ENCODE measurements around the gene MAGI1. TPM values are rescaled to one million over a fixed set of nuclear protein-coding genes. Genes with fewer than 3 reads are reported as not detected.

Gene MAGI1
- total and polyA plus RNA-seq, 7 donors, result 10.2 to 54.0 (median 29.8) TPM

- no peaks in the 10 kb centered on the region for H3K36me3 ChIP-seq
- WGBS, 2 donors, result 91 to 92% methylated on average over 4 of the region's 4 CpGs
- intact Hi-C loops (cut with DNase I), result no loop called here
- no peaks in the 10 kb centered on the region for H3K9me3 ChIP-seq
- H3K27ac ChIP-seq, result no peak overlapping the region
- H3K27me3 ChIP-seq, result no peaks in the 10 kb centered on the region
- H3K4me1 ChIP-seq, result no peaks in the 10 kb centered on the region
- no peak for DNase-seq
- TF ChIP-seq POLR2AphosphoS5 (IDR thresholded peaks at IDR 0.05) (no peak), POLR2A (IDR thresholded peaks at IDR 0.05) (no peak), EP300 (IDR thresholded peaks at IDR 0.05) (no peak)
- TF ChIP-seq, protein P1, sequence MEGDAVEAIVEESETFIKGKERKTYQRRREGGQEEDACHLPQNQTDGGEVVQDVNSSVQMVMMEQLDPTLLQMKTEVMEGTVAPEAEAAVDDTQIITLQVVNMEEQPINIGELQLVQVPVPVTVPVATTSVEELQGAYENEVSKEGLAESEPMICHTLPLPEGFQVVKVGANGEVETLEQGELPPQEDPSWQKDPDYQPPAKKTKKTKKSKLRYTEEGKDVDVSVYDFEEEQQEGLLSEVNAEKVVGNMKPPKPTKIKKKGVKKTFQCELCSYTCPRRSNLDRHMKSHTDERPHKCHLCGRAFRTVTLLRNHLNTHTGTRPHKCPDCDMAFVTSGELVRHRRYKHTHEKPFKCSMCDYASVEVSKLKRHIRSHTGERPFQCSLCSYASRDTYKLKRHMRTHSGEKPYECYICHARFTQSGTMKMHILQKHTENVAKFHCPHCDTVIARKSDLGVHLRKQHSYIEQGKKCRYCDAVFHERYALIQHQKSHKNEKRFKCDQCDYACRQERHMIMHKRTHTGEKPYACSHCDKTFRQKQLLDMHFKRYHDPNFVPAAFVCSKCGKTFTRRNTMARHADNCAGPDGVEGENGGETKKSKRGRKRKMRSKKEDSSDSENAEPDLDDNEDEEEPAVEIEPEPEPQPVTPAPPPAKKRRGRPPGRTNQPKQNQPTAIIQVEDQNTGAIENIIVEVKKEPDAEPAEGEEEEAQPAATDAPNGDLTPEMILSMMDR (IDR thresholded peaks at IDR 0.05), result no peak
- no peak overlapping the region for H3K4me3 ChIP-seq
These were observed 29.5 kb upstream of the MAGI1 start for GRCh38 chr3:66068255-66068654.

- no peak for TF ChIP-seq EP300 (IDR thresholded peaks at IDR 0.05)
- no peak for TF ChIP-seq POLR2AphosphoS5 (IDR thresholded peaks at IDR 0.05)
- TF ChIP-seq POLR2A (IDR thresholded peaks at IDR 0.05), result no peak
- TF ChIP-seq, protein P1 (IDR thresholded peaks at IDR 0.05), result no peak
- intact Hi-C loops (cut with DNase I), result no loop called here
These were observed 28.4 kb upstream of the MAGI1 start for GRCh38 chr3:66066963-66067617.

DNA sequence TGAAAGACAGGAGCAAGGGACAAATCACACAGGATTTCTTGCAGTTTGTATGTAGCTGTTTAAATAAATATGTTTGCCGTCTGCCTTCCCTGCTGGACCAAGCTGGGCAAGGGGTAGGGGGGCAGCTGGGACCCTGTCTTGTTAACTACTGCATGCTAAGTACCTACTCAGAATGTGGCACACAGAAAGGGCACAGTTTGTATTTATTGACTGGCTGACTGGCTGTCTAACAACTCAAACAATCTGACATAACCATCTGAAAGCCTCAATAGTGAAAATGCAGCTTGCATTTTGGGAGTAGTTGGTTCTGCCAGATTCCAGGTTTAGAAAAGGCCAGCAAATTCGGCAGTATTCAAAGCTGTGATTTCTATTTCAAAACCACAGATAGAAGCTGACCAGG lies 16.6 kb upstream of the MAGI1 start:
- intact Hi-C loops (cut with DNase I), result no loop called here
- Histone ChIP-seq H3K4me1 (no peaks in the 10 kb centered on the region), H3K9me3 (no peaks in the 10 kb centered on the region), H3K27ac (no peak overlapping the region), H3K36me3 (no peaks in the 10 kb centered on the region), H3K27me3 (no peaks in the 10 kb centered on the region), H3K4me3 (no peak overlapping the region)
- WGBS, 2 donors, result 79 to 81% methylated on average over 2 of the region's 2 CpGs
- no peak for DNase-seq
- TF ChIP-seq, protein P1 (IDR thresholded peaks at IDR 0.05), result no peak
- no peak for TF ChIP-seq POLR2AphosphoS5 (IDR thresholded peaks at IDR 0.05)
- no peak for TF ChIP-seq EP300 (IDR thresholded peaks at IDR 0.05)
- TF ChIP-seq POLR2A (IDR thresholded peaks at IDR 0.05), result no peak

More at GRCh38 chr3:66066963-66067617, 28.4 kb upstream of the MAGI1 start:
- Histone ChIP-seq H3K4me1 (no peaks in the 10 kb centered on the region), H3K27me3 (no peaks in the 10 kb centered on the region), H3K9me3 (no peaks in the 10 kb centered on the region), H3K27ac (no peak overlapping the region), H3K4me3 (no peak overlapping the region), H3K36me3 (no peaks in the 10 kb centered on the region)
- DNase-seq, result no peak
- WGBS, 2 donors, result 75 to 77% methylated on average over 4 of the region's 4 CpGs

DNA sequence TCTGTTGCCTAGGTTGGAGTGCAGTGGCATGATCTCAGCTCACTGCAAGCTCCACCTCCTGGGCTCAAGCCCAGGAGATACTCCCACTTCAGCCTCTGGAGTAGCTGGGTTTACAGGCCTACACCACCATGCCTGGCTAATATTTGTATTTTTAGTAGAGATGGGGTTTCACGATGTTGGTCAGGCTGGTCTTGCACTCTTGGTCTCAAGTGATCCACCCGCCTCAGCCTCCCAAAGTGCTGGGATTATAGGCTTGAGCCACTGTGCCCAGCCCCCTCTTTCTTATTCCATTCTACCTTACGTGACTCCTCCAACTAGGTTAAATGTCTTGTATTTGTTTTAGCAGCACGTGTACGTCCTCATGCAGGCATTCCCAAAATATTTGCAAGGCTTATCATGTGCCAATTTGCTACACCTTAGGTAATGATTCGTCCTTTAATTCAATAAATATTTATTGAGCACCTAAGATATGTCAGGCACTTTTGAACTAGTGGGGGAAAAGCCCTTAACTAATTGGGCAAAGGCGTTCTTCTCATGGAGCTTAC lies 14.9 kb upstream of the MAGI1 start:
- WGBS, 2 donors, result 55 to 60% methylated on average over 7 of the region's 7 CpGs

More for the DNA sequence above, 14.9 kb upstream of the MAGI1 start:
- H3K27ac ChIP-seq, result no peak overlapping the region
- intact Hi-C loops (cut with DNase I), result no loop called here
- no peaks in the 10 kb centered on the region for H3K4me1 ChIP-seq
- no peaks in the 10 kb centered on the region for H3K9me3 ChIP-seq
- DNase-seq, result no peak
- TF ChIP-seq EP300 (IDR thresholded peaks at IDR 0.05) (no peak), POLR2A (IDR thresholded peaks at IDR 0.05) (no peak), POLR2AphosphoS5 (IDR thresholded peaks at IDR 0.05) (no peak)
- TF ChIP-seq, protein P1 (IDR thresholded peaks at IDR 0.05), result no peak
- H3K27me3 ChIP-seq, result no peaks in the 10 kb centered on the region
- no peak overlapping the region for H3K4me3 ChIP-seq
- H3K36me3 ChIP-seq, result no peaks in the 10 kb centered on the region
